Left hindlimb (tissue), 1 donor: ENCODE results near the gene OSBPL9.
"Not testable (repeated sequence)": the region's sequence is repeated elsewhere in the genome, so short reads cannot be mapped to it uniquely, and the experiment has no call there.

Experiments used
- DNase-seq: peaks from one replicate; pipeline ENCODE4 v3.0.0-alpha.2; 2018

OSBPL9 gene

DNA sequence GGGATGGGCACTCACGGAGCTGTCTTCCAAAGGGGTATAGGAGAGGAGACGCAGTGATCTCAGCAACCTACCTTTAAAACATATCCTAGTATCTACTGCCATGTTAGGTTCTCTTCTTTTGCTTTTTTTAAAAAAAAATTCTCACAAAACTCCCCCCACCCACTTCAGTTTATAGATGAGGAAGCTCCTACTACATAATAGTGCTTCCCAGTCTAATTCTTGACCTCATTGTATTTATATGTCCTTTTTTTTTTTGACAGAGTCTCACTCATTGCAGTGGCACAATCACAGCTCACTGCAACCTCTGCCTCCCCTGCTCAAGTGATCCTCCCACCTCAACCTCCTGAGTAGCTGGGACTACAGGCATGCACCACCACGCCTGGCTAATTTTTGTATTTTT lies 99.9 kb downstream of the OSBPL9 start:
- no peak for DNase-seq

DNA sequence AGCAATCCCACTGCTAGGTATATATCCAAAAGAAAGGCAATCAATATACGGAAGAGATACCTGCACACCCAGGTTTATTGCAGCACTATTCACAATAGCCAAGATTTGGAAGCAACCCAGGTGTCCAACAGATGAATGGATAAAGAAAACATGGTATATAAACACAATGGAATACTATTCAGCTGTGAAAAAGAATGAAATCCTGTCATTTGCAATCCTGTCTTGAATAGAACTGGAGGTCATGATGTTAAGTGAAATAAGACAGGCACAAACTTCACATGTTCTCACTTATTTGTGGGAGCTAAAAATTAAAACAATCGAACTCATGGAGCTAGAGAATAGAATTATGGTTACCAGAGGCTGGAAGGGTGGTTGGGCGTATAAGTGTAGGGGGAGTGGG lies 101.0 kb downstream of the OSBPL9 start:
- DNase-seq, result no peak

DNA sequence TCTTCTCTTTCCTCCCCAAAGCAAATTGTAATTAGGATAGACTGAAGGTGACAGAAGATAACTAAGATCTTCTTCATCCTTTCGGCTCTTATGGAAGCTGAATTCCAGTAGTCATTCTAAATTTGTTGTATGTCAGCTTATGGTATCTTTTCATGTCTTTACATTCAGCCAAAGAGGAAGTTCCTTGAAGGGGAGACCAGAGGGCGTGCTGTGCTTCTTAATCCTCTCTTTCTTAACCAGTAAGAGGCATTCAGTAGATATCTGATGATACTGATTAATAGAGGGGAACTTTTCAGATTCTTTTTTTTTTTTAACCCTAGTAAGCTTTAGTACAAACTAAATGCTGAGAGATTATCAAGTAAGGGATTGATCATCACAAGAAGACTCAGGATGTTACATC lies 102.3 kb downstream of the OSBPL9 start:
- no peak for DNase-seq

DNA sequence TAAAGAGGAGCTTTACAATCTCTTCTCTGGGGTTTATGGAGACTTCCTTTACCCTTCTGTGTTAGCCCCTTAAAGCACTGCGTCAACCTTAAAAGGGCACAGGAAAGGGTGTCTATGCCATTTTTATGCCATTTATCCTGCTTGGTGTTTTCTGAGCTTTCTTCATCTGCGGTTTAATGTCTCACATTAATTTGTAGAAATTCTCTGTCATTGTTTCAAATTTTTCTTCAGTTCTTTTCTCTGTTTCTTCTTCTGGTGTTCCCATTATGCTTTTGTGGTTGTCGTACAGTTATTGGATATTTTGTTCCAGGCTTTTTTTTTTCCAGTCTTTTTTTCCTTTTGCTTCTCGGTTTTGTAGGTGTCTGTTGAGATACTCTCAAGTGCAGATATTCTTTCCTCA lies 107.9 kb downstream of the OSBPL9 start:
- no peak for DNase-seq

DNA sequence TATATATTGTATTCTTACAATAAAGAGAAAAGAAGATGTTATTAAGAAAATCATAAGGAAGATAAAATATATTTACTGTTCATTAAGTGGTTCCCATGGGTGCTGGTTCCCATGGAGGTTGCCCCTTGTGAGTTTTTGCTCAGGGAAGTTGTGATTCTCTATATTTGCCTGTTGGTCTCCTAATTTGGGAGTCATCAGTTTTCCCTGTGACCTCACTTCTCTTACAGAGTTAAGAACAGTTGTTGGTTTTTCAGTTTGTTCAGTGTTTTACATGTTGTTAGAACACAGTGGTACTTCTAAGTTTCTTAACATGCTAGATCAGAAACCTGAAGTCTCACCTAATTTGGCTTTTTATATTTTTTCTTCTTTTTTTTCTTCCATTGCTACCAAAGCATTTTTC lies 109.2 kb downstream of the OSBPL9 start:
- no peak for DNase-seq

DNA sequence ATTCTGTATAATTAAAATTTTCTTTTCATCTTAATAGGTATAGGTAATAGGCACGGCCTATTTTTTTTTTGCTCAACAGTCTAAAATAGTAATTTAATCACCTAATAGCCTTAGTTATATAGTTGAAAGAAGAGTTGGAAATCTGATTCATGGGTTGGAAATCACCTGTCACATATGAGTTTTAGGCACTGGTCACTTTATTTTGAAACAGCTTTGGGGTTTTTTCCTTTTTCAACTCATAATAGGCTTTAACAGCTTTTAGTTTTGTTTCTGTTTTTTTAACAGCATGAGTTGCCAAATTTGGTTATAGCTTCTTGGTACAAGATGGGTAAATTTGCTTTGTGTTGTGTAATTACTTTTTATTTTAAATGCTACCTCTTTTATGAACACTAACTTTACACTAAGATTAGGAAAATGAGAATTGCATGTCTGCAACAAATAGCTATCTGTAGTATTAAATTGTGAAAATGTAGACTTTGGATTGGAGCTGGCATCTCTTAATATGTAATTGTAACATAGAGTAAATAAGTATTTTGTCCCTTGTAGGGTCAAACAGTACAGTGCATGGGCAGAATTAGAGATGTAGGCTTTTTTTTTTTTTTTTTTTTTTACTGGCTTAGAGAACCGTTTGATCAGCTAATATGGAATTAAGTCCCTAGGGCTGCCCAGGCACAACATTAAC lies 109.8 kb downstream of the OSBPL9 start:
- DNase-seq, result no peak

DNA sequence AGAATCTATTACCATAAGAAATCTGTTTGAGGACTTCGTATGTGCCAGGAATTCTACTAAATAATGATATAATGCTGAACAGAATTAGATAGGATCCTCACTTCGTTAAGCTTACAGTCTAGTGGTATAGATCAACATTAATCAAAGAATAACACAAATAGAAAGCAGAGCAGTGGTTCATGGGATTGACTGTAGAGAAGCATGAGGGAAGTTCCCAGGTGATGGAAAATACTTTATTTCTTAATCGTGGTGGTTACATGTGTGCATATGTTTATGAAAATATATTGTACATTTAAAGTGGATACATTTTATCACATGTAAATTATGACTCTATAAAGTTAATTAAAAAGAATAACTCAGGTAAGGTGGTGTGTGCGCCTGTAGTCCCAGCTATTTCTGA lies 110.5 kb downstream of the OSBPL9 start:
- no peak for DNase-seq

DNA sequence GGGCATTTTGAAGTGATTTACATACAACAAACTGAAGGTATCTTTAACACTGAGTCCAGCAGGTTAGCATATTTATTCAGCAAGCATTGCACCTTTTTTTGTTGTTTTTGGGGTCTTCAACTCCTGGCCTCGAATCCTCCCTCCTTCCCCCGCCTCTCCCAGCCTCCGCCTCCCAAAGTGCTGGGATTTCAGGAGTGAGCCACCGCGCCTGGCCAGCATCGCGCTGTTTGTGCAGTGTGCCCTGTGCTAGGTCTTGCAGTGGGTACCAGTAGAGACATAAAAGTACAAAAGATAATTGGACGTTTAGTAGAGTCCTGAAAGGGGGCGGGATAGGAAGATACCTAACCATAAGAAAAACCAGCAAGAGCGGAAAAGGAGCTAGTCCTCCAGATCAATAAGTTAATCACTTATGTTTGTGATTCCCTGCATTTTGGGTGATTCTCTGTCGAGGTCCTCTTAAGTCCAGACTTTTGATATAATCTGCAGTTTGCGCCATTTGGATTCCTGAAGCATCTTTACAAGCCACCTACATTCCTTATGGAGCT lies 111.8 kb downstream of the OSBPL9 start:
- DNase-seq, result no peak

DNA sequence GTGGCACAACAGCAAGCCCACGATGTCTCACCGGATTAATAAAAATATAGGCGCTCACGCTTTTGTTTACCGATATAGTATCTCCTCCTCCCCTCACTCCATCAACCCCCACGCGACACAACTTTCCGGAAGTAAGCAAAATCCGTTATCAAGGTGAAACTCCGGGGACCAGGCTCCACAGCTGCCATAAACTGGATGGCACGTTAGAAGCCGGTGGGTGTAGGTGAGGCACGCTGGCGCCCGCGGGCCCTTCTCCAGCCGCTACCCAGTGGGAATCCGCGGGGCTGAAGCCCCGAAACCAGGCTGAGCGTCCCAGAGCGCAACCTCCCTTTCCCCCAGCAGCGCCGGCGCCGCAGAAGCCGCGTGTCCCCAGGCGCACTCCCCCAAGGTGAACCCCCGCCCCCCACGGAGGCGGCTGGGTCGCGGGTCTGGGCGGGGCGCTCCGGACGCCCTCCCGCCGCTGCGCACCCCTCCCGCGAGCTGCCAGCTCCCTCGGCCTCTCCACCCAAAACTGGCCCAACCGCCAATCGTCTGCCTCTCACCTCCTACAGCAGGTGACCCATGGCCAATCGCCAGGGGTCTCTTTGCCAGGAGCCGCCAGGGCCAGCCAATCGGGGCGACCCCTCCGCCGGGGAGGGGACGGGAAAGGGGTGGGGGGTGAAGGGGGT lies 112.4 kb downstream of the OSBPL9 start:
- peak; percentile 86 for DNase-seq

DNA sequence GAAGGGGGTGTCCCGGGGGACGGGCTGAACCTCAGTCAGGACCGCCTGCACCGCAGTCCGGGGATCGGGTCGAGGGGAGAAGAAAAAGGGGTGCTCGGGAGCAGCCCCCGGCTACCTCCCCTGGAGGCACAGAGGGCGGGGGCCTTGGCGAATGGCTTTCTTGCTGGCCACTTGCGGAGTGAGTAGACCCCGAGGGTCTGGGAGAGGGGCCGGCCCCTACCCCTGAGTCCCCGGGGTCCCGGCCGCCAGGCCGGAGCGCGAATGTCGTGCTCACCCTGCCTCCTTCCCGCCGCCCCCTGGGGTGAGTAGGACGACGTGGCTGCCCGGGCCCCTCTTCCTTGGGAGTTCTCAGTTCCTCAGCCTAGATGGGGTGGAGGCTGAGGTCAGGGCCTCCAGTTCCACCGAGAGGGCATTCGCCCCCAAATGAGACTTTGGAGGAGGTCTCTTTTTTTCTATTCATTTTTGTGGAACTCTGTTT lies 113.0 kb downstream of the OSBPL9 start:
- no peak for DNase-seq

DNA sequence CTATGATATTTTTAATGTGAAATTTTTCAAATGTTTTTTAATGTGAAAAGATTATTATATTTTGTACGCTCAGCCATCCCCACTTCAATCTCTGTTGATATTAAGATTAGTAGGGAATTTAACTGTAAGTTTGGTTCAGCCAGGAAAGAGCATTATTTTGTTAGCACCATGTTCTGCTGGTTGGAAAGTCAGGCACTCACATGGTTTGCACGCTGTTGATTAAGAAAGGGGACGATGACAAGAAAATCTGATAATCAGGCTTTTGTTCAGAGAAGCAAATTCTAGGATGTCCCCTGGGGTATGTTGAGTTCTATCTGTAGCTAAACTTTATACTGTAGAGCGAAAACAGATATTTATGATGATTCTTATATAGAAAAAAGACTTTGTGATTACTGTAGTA lies 115.1 kb downstream of the OSBPL9 start:
- no peak for DNase-seq

DNA sequence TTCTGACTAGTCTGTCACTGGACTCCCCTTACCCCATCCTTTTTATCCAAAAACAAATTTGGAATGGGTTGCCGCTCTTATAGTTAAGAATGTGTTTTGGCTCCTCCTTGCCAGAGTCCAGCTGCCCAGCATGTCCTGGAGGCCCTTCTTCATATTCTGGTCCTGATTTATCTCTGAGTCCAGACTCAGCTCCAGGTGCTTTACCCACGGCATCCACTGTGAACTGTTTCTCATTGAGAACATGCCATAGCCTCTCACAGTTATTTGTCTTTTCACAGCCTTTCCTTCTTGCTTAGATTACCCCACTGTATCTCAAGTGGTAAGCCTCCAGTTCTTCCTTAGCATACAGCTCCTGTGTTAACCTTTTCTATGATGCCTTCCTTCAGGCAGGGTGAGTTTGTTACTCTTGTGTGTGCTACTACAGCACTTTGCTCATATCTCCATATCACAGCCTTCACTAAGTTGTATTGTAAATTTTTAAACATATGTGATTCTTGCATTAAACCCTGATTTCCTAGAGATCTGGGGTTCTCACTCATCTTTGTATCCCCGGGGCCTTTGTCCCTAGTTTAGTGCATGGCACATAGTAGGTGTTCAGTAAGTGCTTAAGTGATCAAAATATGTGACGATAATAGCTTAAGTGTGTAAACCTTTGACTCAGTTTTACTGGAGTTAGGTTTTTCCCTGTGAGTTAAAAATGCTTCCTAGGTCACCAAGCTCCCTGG lies 116.0 kb downstream of the OSBPL9 start:
- no peak for DNase-seq

DNA sequence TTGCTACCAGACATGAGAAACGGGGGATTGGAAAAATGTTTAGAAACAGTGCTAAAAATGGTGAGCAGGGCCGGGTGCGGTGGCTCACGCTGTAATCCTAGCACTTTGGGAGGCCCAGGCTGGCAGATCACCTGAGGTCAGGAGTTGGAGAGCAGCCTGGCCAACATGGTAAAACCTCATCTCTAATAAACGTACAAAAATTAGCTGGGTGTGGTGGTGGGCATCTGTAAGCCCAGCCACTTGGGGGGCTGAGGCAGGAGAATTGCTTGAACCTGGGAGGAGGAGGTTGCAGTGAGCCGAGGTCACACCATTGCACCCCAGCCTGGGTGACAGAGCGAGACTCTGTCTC lies 116.5 kb downstream of the OSBPL9 start:
- DNase-seq, result not testable (repeated sequence)

DNA sequence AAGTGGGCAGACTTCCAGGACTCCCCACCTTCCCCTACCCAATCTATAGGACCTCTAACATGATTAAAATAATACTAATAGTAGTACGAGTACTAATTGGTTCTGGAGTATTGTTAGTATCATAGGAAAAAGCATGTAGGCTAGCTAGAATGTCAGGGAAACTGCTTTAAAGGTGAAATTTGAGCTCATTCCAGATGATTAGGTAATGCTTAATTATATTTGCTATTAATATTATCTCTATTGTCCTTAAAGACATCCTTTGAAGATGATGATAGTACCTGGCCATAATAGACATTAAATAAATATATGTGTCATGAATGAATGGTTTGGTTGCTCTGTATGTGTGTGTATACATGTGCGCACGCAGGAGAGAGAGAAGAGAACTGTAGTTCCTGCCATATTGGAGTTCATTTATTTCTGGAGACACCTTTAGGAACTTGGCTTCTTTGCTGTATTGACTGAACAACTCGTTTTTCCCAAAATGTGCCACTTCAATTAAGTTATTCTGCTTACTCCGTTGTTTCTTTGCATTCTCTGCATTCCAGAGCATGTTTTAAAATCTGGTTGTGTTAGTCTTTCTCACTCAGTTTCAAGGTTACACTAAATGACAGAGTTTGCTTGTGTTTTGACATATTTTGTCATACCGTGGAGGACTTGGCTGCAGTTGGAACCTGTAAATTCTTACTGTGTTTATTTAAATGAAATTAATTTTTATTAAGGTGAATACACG lies 117.1 kb downstream of the OSBPL9 start:
- no peak for DNase-seq

DNA sequence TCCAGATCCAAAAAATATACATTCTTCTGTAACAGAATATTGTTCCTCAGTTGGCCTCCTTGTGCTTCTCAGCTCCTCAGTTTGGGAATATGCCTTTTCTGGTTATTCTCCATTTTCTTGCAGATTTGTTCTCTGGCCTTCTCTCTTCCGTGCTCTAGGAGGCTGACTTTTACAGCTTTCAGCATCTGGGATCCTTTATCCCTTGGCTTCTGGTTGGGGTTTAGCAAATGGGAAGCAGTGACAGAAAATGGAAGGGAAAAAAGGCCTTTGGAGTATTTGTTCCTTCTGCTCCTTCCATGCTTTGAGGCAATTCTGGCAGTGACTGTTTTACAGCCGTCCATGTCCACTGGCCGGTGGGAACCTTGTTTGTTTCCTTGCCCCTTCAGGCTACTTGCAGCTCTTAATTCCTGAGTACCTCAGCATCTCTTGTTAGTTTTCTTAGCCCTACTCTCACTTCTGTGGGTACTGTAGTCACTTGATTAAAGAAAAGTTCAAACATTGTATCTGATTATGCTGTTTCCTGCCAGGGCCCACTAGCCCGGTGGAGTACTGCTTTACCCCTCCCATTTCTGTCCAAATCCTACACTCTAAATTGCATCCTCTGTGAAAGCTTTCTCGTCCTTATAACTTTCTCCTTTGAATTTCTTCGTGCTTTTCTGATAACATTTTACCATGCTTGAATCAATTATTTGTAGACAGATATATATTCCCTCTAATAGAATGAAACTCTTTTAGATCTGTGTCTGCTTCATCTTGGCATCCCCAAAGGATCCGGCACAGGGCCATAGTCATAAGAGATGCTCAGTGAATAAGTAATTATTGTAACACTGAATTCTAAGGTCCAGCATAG lies 118.2 kb downstream of the OSBPL9 start:
- no peak for DNase-seq

DNA sequence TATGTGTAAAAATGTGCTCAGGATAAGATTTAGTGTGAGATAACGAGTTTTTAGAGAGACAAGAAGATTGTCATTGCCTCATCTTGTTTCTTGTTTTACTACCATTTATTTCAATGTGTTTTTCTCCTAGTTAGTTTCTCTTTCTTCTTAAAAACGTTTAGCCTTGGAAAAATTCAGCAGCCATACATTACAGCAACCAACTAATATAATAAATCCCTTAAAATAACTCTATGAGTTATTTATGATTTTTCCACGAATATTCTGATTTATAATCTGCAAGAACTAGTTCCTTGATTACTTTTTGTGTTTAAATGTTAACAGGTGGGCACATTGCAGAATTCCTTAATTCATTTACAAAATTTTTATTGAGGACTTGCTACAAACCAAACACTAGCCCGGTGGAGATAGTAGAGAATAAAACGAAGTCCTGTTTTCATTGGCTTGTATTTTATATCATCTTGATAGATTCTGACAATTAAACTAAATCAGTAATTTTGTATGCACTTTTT lies 118.9 kb downstream of the OSBPL9 start:
- DNase-seq, result no peak

DNA sequence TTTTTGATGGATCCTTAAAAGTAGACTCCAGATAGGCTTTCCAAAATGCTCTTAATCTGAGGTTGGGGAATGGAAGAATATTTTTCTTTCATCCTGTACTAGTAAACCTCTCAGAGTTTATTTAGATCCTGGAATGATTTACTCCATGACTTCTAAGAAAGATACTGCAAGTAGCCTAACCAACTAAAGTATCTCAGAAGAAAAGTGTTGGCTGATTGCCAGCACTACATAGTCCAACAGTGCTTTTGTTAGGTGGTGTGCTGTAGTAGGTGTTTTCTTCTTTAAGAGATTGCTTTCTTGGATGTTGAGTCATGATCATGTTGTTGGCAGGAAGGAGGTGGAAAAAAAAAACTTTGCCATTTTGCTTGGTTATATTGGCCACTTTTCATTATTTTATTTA lies 119.8 kb downstream of the OSBPL9 start:
- no peak for DNase-seq

DNA sequence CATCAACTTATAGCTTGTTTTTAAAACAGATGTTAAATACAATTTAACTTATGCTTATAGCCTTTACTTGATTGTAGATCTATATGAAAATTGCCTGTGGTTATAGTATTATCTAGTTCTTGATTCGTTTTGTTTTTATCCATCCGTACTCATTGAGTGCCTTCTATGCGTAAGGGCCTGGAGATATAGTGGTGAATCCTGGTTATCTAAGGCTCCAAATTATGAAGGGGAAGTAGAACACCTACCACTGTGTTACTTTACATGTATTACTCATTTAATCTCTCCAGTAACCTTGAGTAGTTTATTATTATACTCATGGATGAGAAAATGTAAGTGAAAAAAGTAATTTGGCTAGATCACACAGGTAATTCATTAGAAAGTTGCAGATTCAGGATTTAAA lies 121.8 kb downstream of the OSBPL9 start:
- no peak for DNase-seq

DNA sequence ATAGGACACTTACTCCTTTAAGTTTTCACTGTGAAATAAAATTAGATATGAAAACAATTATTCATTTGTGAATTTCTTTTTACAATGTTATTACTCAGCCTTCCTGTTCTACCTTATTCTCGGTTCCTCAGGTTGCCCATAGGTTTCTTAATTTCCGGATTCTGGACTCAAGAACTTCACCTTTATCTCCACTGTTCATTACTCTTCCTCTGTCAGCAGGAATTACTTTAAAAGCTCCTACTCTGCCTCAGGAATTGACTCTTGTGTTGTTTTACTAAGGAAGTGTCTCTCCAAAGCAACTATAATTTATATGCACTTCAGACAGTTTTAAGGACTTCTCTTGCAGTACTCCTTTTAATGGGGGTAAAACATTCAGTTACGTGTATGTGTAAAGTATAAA lies 123.8 kb downstream of the OSBPL9 start:
- DNase-seq, result no peak

DNA sequence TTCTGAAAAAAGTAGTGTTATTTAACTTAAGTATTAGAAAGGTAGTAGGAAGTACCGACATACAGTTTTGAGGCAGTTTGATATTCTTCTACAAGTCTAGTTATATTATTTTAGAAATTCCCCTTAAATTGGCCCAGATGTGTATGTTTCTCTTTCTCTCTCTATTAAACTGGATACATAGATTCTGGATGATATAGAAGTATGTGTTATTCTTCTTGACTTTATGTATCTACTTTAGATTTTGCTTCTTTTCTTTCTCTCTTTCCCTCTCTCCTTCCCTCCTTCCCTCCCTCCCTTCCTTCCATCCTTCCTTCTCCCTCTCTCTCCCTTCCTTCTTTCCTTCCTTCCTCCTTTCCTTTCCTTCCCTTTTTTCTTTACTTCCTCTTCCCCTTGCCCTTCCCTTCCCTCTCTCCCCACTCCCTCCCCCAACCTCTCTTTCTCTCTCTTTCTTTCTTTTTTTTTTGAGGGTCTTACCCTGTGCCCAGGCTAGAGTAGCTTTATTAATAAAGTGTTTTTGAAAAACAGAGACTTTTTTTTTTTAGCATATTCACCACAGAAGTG lies 124.3 kb downstream of the OSBPL9 start:
- no peak for DNase-seq

DNA sequence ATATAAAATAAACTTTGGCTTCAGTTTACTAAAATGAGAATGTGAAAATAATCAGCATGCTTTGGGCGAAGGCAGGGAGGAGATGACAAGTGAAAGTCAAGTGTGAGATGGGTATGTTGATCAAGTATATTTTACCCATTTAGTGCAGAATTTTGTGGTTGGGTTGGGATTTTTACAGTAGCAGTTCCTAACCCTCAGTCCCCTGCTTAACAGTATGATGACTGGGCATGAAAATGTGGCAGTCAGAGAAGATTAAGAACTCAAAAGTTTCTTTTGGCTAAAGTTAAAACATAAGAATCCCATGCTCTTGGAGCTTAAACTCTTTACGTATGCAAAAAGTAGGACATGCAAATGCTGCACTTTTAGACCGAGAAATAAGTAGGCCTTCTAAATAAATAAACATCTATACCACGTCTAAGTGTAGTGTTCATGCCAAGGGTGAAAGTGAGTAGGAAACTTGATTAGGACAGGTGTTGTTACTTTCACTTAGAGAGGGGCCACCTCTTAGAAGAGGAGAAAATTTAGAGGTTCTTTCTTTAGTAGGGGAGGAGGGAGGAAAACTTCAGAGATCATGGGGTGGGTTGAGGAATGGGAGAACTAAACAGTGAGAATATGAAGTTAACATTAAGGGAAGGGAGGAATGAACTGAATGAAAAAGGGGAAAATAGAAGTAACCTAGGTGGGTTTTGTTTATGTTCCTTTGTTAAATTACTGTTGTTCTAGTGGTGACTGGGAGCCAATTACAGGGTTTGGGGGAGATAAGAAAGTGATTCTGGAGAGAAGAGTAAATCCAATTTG lies 127.8 kb downstream of the OSBPL9 start:
- DNase-seq, result no peak
